ENCODE data around the gene HCAR3.
A peak's percentile ranks its signal among the peaks of the same experiment; 100 is the strongest.
"Not testable (repeated sequence)": the region's sequence is repeated elsewhere in the genome, so short reads cannot be mapped to it uniquely, and the experiment has no call there.

HCAR3 gene

GRCh38 chr12:122716658-122717057, at the start of gene HCAR3:
Gene HCAR3 (minus strand): TSS chr12:122716811. CDS start chr12:122716737, 74 bp downstream.
- not testable (repeated sequence) for DNase-seq

- no peak for DNase-seq
These were observed 41.0 kb upstream of the HCAR3 start for GRCh38 chr12:122757568-122757967.

GRCh38 chr12:122754790-122755189, 38.2 kb upstream of the HCAR3 start:
- no peak for DNase-seq

GRCh38 chr12:122753319-122753650, 36.7 kb upstream of the HCAR3 start:
- no peak for DNase-seq

GRCh38 chr12:122752464-122753318, 36.1 kb upstream of the HCAR3 start, which contains the start of gene DENR:
Gene DENR (plus strand): TSS chr12:122752824. CDS start chr12:122753702, 878 bp downstream.
- peak; percentile 94 for DNase-seq

GRCh38 chr12:122750781-122751515, 34.3 kb upstream of the HCAR3 start:
- not testable (repeated sequence) for DNase-seq

- DNase-seq: no peak
These were observed 33.1 kb upstream of the HCAR3 start for GRCh38 chr12:122749569-122750332.

- no peak for DNase-seq
These were observed 30.9 kb upstream of the HCAR3 start for GRCh38 chr12:122747224-122748135.

GRCh38 chr12:122743895-122744525, 27.4 kb upstream of the HCAR3 start:
- DNase-seq: no peak

GRCh38 chr12:122740351-122740750, 23.7 kb upstream of the HCAR3 start:
- DNase-seq: no peak

- no peak for DNase-seq
These were observed 22.0 kb upstream of the HCAR3 start for GRCh38 chr12:122738571-122738970.

GRCh38 chr12:122732611-122733010, 16.0 kb upstream of the HCAR3 start:
- DNase-seq: no peak

- no peak for DNase-seq
These were observed 15.6 kb upstream of the HCAR3 start for GRCh38 chr12:122732170-122732569.

- no peak for DNase-seq
These were observed 13.8 kb upstream of the HCAR3 start, which contains the start of gene HCAR1 for GRCh38 chr12:122730215-122731014. Gene HCAR1 (minus strand): TSS chr12:122730844. CDS start chr12:122730339, 505 bp downstream.

- no peak for DNase-seq
These were observed 13.1 kb upstream of the HCAR3 start for GRCh38 chr12:122729583-122730214.

- no peak for DNase-seq
These were observed 9.5 kb upstream of the HCAR3 start for GRCh38 chr12:122726080-122726558.

- no peak for DNase-seq
These were observed 9.0 kb upstream of the HCAR3 start for GRCh38 chr12:122725452-122726079.

- DNase-seq: no peak
These were observed 8.1 kb upstream of the HCAR3 start for GRCh38 chr12:122724641-122725243.

- no peak for DNase-seq
These were observed 5.8 kb upstream of the HCAR3 start for GRCh38 chr12:122722387-122722786.

Data from amniotic stem cell (primary cell).